GM19372 (cell line): ENCODE data around the gene ZBTB20.
A peak's percentile ranks its signal among the peaks of the same experiment; 100 is the strongest.

Experiments used
- ATAC-seq: cut with Tn5 transposase; IDR thresholded peaks from one replicate; pipeline ENCODE4 v1.9.1; 2021; ENCODE audit warnings: mild to moderate bottlenecking, low read depth, moderate library complexity; ENCODE audit not compliant: unreplicated experiment

The ZBTB20 gene

DNA sequence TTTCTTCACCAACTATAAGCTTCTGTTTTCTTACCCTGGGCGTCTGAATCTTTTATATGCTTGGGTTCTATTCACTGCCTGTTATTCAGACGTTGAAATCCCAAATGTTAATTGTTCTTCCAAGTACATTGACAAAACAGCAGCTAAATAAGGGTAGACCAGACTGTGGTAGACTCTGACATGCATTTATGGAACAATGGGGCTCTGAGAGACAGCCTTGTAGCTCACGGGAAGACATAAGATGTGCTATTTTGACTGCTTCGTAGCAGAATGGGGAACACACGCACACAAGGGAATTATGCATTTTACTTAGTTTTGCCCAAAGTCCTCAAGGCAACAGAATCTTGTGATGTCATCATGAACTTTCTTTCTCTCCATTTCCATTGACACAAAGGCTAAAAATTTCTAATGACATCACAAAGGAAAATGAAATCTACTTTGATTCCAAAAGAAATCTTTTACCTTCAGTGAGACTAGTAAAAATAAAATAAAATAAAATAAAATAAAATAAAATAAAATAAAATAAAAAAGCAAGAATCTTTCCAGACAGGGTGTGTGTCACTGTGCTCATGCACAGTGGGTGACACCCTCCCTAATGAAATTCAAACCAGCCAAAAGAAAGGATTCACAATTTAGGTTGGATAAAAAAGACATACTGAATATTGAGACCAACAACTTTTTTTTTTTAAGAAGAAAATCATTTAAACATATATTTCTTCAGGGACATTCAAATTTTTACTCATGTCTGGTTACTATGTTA, 346.6 kb downstream of the ZBTB20 start:
- no peak for ATAC-seq

DNA sequence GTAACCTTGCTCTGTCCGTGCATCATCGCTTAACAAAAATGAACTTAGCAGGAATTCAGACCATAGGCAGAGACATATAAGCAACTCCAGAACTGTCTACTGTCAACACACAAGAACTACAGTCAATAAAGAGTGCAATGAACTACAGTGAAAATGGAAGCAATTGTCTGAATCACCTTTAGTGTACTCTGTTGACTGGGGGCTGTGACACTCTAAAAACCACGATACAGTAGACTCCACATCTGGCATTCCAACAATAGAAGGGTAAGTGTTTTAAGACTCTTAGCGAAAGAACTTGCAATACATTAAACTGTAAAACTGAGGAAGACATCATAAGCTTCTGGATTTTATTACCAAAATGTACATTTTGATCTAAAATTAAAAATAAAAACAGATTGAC, 347.3 kb downstream of the ZBTB20 start:
- ATAC-seq, result no peak

DNA sequence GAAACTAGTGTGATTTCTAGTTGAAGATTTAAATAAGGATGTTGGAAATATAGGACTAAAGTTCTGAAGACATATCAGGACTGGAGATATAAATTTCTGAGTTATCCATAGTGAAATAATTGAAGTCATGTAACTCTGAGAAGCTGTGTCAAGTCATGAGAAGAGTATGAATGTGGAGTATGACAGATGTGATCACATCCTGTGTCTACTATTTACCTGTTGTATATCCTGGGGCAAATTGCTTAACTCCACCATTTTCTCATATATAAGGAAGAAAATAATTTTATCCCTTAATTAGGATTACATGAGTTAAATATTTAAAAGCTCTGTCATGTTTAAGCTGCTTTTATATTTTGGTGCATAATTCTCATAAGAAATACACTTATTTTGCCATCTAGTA, 350.3 kb downstream of the ZBTB20 start:
- no peak for ATAC-seq

DNA sequence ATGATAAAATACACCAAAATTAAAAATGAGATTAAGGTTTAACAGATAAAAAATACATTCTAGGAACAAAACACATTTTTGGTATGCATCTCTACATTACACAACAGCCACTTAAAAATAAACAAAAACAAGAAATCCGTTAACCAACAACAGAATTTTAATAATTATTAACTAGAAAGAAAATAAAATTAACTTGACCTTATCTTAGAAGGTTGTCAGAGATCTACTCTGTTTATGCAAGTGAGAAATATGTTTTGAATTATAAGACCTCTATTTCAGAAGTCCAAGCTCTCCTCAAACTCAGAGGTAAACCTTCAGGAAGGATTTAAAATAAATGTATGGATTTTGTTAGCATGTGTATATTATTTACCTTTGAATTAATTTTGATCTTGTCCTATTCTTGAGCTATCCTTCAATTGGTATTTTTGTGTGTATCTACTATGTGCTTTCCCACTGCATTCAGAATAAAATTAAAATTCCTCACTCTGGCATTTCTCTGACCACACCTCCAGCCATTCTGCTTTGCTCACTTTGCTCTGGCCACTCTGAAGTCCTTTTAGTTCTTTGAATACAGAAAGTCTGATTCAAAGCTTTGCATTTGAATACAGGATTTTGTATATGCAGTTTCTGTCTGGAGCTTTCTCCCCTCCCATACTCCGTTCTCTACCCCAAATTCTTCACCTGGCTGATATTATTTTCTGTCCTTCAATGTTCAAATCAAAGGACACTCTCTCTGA, 352.0 kb downstream of the ZBTB20 start:
- no peak for ATAC-seq

DNA sequence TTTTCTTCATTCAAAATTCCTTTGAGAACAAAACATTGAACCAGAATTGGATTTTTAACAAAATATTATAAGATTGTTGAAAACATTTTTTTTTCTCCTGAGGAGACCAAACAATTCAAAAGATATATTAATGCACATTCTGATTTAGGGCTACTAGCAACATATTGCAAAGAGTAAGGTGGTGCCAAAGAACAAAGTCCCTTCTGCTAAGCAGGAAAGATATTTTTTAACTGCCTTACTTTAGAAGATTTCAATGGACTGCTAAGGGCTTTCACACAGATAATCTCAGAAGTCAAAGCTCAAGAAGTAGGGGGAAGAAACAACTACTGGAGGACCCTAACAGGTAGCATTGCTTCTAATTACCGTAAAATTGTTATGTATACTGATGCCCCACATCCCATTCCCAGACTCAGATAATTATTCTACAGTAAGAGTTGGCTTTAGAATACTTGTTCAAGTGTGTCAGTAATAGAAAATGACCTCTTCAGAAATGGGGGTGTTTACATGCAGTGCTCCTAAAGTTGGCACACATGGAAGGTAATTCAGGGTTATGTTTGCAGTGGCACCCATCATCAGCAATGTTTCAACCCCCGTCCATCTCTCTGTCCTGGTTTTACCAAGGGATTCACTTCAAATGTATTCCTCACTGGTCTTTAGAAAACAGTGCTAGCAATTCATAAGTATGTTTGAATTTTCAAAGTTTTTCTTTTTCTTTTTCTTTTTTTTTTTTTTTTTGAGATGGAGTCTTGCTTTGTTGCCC, 354.7 kb downstream of the ZBTB20 start:
- ATAC-seq, result no peak

DNA sequence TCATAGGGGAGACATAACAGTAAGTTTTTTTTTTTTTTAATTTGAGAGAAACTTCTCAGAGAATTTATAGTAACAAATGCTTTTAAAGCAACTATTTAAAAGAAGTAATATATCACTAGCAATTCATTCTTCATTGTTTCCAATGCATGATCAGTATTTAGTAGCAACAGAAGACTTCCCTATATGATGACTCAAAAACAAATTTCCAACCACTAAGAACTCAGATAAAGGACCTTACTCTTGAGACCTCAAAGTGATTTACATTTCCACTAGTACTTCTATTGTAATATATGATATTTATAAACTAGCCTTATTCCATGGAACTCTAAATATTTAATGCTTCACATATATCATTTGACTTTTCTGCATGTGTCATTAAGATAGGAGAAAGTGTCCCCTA, 356.3 kb downstream of the ZBTB20 start:
- no peak for ATAC-seq

DNA sequence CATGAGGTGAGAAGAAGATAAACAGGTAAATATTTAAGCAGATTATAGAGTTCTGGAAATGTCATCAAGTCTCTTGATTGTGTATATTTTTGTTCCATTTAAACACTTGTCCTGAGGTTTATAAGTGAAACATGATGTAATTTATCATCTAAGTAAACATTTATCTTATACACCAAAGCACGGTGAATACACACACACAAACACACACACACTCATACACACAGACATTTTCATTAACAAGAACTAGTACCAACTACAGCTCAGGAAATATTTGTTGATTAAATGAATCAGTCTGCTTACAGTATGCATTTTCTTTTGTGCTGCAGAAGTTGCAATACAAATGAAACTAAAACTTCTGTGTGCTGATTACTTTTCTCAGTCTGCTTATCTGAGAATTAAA, 357.3 kb downstream of the ZBTB20 start:
- ATAC-seq, result no peak

DNA sequence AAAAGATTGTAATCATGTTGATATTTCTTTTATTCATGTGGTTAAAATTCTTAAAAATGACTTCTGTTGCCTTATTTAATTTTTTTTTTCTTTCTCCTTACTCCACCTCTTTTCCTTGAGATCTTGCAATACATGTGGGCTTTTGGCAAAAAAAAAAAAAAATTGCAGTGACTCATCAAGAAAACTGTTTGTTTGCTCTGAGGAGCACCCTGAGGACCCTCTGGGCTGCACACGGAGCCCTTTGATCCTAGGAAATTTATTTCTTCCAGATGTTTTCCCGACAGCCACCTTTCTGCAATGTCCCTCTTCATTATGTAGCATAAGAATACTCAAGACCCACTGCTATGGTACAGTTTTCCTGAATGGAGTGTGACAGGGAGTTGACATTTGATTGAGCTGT, 371.7 kb downstream of the ZBTB20 start:
- no peak for ATAC-seq

DNA sequence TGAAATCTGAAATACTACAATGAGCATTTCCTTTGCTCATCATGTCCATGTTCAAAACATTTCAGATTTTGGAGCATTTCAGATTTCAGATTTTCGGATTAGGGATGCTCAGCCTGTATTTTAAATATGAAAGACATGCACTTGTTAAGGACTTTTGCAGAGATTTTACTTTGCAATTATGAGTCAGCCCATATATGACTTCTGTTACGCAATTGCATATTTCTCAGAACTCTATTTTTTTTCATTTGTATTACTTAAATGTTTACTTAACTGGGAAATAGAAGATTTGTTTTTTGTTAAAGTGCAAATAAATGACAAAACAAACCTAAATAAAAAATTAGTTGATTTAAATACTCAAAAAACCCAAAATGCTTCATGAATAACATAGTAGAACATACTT, 376.2 kb downstream of the ZBTB20 start:
- no peak for ATAC-seq

DNA sequence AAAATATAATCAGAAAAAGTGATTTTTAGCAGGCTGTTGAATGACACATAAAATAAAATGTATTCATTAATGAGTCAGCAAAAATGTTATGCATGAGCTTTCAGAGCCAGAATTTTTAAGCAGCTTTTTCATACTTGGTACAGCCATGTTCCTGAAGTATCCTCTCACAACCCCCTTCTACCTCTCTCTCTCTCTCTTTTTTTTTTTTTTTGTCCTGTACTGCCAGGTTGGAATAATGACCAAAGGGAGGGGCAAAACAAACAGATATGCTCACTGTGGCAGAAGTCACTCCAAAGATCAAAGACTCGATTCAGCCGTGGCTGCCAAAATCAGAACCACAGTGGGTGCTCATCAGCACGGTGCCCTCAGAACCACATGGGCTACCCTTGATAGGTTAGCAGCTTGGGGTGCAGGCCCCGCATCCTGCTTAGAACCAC, 383.0 kb downstream of the ZBTB20 start:
- no peak for ATAC-seq

DNA sequence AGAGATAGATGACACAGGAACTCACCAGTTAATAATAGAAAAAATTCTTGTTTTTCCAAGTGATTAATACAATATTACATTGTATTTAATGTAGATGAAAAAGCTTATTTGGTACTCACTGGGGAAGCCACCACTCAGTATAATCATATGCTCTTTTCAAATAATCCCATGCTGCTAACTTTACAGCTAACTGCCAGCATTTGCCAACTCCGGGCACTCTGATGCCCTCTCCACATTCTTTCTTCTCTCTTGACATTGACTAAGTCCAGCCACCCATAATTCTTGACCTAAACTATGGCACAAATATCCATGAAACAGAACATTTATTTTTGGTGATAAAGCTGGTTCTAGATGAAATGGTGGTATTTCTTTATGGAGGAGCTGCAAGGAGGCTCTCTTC, 384.9 kb downstream of the ZBTB20 start:
- no peak for ATAC-seq

DNA sequence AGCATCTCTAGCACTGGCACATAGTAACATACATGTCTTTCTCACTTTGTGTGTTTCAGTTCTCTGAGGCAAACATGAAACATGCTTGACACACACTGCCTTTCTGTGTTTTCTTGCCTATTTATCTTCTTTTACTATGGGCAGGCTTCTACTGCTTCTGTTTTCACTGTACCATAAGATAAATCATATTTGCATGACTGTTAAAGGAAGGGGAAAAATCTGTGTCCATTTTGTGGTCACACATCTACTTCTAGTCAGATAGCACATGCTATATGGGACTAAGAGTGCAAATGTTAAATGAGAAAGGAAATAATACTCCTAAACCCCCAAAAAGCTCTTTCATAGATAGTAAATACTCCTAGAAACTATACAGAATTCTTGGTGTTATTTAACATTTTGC, 386.4 kb downstream of the ZBTB20 start:
- ATAC-seq, result no peak

DNA sequence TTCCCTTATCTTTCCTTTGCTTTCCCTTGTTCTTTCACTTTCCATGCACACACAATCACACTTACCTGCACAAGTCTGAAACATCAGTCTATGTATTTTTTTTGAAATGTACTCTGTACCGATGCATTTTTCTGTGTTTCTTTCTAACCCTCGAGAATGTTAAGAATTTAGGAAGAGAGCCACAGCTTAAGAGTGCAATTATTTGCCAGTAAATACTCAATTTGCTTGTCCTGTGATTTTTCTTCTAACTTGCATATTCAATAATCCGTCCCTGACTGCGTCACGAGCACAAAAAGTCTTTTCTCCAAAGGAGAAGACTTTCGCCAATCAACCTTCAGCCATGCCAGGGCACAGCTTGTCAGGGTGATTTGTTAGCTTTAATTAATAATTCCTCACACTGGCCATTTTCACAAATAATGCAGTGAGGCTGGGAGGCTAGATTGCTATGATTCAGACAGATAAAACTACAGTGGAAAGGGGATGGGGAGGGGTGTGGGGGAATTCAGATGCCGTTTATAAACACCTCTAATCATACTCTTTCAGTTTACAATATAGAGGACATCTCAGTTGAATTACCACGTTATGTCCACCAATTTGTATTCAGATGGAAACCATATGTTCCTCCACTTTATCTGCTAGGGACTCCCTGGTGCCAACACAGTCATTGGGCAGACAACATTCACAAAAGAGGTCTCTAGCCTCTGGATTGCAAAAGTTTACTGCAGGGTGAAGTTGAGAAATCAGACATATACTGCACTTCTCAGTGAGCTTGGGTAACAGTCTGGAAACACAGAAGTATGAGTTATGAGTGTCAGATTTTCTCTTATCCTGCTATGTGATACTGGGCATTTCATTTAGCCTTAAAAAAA, 388.0 kb downstream of the ZBTB20 start:
- ATAC-seq, result no peak

DNA sequence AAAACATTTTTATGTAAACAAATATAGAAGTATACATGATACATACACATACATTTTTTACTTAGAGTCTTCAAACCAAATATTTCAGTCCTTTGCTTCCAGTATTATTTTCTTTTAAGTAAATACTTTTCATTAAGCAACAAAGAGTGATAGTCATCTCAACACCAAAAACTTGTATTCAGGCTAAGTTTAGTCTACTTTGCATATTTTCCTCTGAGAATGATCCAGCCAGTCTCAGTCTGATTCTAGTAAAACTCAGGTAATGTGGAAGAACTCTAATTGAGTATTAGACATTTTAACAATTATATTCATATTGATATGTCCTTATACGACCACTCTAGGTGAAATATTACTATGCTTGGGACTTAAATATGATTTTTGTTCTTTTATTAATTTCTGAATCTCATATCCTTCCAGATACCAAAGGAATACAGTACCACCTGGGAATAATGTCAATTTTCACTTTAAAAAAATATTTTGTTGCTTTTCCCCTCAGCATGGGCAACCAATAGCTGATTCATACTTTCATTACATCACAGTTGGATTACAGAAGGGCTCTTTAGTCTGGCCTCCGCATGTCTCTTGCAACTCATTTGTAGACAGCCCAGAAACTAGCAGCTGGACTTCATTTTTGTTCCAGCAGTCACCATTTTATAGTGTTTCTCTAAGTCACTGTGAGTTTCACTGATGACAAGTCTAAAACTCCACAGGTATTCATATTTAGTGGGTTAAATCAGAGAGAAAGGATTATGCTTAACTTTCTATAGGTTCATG, 390.4 kb downstream of the ZBTB20 start:
- peak; percentile 86 for ATAC-seq

DNA sequence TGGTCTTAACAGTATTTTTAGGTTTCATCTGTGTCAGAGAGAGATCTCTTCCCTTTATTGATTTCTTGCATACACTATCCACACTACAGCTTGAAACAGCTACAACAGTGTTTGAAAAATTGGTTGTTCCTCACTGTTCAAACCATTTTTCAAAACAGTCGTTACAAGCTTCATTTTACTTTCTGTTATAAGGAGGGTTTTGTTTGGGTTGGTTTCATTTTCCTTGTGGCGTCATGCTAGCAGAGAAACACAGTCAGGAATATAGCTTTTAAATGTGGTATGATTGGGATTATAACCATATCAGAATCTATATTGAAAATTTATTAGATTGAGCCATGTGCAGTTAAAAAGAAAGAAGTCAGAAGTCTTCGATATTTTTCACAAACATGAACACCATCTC, 400.6 kb downstream of the ZBTB20 start:
- ATAC-seq, result peak; percentile 69

DNA sequence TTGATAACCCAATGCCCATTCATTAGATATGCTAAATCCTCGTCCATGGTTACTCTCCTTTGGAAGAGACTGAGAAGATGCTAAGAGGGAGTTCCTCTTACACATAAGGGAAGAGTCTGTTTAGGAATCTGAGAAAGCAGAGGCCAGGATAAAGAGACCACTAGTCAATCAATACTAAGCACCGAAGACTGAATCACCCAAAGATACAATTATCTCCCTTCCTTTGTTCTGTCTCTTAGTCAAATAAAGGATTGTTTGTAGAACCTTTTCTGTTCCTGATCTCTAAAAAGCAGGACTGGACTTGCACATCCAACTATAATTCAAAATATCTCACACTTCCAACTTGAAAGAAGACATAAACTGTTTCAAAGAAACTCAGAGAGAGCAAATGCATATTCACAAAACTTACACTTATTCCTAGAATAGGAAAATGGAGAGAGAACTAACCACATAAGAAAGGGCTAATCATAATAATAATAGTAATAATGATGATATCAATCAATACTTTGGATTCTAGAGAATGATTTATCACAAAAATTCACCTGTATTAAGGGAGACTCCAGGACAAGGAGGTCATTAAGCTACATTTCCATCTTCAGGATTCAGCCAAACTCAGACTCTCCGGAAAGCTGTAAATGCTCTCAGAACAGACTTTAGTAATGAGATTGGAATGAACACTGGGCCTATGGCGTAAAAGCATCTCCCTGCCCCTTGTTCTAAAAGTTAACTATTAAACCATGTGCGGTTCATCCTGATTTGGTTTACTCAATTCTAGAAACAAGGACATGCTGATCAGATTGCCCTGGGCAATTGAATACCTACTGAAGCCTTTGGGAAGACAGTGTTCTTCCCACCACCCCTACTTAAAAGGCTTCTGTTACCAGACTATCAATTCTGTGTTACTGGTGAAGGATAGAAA, 401.5 kb downstream of the ZBTB20 start:
- ATAC-seq, result no peak

DNA sequence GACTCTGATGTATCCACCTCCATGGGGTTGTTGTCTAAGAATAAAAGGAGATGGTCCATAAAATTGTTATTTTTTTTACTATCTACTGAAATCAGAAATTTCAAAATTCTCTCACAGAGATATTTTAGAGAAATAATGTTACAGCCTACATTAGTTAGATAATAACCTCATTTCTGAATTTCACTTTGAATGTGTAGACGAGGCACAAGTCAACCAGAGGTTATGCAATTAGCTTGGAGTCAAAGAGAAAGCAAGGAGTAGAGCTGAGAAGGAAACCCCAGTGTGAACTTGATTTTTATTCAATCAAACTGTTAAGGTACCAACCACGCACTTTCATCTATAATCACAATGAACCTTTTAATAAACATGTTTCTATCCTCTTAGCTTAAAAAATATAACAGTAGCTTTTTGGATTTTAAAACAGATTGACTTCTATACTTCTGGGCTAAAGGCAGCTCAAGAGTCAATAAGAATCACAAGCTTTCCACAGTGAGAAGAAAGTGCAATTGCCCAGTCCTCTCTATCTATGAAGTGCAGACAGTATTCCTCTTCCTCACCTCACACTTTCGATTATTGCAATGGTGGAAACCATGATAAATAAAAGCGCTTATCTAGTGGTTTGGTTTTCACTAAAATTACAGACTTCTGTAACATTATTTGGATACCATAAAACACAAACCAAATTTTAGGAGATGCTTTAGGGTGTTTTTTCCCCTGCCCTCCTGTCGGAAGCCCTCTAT, 403.2 kb downstream of the ZBTB20 start:
- ATAC-seq, result no peak

DNA sequence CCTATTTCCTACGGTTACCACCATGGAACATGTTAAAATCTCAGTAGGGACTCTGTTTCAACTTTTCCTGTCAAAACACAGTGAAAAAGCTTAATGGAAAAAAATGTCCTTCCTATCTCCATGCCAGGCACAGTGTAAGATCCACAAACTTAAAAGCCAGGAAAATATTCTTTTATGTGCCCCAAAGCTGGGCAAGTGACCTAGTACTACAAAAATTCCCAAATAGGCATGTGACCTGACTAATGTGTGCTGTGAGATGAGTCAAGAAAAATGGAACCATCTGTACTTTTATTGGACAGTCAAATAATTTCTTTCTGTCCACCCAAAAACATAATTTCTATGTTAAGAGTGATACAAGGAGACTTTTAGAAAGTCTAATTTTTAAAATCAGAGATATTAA, 406.0 kb downstream of the ZBTB20 start:
- no peak for ATAC-seq
